ENCODE results near the gene HENMT1. TPM values are rescaled to one million over a fixed set of nuclear protein-coding genes. Genes with fewer than 3 reads are reported as not detected.

Gene HENMT1
- total RNA-seq, 1 experiment from 2014 or later, result 11.0 TPM

DNA sequence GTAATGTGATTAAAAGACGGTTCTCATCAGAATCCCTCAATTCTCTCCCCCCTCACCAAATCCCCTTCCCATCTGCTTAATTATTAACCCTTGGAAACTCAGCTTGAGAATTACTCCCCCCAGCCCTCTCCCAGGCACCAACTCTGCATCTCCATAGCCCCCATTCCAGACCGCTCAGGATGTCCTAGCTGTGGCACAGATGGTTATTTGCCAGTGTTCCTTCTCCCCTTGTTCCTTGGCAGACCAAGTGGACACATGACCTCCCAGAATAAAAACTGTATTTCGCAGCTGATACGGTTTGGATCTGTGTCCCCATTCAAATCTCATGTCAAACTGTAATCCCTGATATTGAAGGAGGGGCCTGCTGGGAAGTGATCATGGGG, 14.6 kb downstream of the HENMT1 start:
- Histone ChIP-seq H3K4me3 (ENCODE audit: low read depth, low read length, poor library complexity, severe bottlenecking) (no peak overlapping the region), H3K27me3 (replicated peaks; ENCODE audit: insufficient read depth, low read depth, low read length, poor library complexity) (no peaks in the 10 kb centered on the region), H3K36me3 (ENCODE audit: insufficient read depth, low read length, poor library complexity, severe bottlenecking) (no peaks in the 10 kb centered on the region), H3K4me1 (ENCODE audit: insufficient read depth, low read length, poor library complexity, severe bottlenecking) (peaks cover 8% of the 10 kb centered on the region), H3K9me3 (ENCODE audit: low read depth, low read length, poor library complexity, severe bottlenecking) (no peaks in the 10 kb centered on the region), H3K27ac (ENCODE audit: low read depth, low read length, poor library complexity, severe bottlenecking) (peak overlapping the region; percentile 74)
- TF ChIP-seq, protein P1, sequence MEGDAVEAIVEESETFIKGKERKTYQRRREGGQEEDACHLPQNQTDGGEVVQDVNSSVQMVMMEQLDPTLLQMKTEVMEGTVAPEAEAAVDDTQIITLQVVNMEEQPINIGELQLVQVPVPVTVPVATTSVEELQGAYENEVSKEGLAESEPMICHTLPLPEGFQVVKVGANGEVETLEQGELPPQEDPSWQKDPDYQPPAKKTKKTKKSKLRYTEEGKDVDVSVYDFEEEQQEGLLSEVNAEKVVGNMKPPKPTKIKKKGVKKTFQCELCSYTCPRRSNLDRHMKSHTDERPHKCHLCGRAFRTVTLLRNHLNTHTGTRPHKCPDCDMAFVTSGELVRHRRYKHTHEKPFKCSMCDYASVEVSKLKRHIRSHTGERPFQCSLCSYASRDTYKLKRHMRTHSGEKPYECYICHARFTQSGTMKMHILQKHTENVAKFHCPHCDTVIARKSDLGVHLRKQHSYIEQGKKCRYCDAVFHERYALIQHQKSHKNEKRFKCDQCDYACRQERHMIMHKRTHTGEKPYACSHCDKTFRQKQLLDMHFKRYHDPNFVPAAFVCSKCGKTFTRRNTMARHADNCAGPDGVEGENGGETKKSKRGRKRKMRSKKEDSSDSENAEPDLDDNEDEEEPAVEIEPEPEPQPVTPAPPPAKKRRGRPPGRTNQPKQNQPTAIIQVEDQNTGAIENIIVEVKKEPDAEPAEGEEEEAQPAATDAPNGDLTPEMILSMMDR (conservative IDR thresholded peaks at IDR 0.05; ENCODE audit: low read depth, low read length), result no peak
- no peak for TF ChIP-seq EZH2 (IDR thresholded peaks at IDR 0.05; ENCODE audit: borderline replicate concordance, low read depth, low read length, poor library complexity, severe bottlenecking)
- no peak for DNase-seq (ENCODE audit: low spot score)
- CTCF ChIA-PET, result no interaction called here
- no TSS peak for BruUV-seq (replicated peaks)
- intact Hi-C loops (cut with micrococcal nuclease; ENCODE audit: unreplicated experiment), result loop anchor here (10.0 kb wide), 1 partner anchor 861 kb away; no protein-coding TSS in a partner anchor
- POLR2A ChIA-PET (ENCODE audit: low non-redundant PET), result no interaction called here

DNA sequence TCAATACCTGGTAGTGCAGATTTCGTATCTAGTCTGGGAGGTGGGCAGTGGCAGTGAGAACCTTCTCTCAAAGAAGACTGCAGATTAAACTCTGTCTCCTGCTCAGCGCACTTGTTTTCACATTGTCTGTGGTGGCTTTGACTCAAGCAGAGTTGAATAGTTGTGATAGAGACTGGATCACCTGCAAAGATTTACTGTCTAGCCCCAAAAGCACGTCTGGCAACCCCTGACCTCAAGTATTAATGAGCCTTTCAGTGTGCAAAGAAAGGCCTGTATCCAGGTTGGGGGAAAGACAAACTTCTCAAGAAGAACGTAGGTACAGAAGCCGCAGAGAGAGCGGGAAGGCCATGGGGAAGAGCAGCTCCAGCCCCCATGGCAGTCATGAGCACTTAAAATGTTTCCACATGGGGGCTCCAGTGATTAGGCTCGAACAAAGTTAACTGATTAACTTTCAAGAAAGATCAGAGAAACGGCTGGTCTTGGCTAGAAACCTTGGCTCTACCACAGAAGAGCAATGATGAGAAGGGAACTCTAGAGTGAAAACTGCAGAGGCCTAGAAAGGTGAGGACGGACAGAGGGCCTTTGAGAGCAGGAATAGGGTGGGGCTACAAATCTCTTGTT, 15.2 kb downstream of the HENMT1 start:
- no peaks in the 10 kb centered on the region for H3K36me3 ChIP-seq (ENCODE audit: insufficient read depth, low read length, poor library complexity, severe bottlenecking)
- CTCF ChIA-PET, result no interaction called here
- no peak overlapping the region for H3K4me3 ChIP-seq (ENCODE audit: low read depth, low read length, poor library complexity, severe bottlenecking)
- POLR2A ChIA-PET (ENCODE audit: low non-redundant PET), result no interaction called here
- no peak for TF ChIP-seq EZH2 (IDR thresholded peaks at IDR 0.05; ENCODE audit: borderline replicate concordance, low read depth, low read length, poor library complexity, severe bottlenecking)
- TF ChIP-seq, protein P1 (conservative IDR thresholded peaks at IDR 0.05; ENCODE audit: low read depth, low read length), result peak; percentile 29
- intact Hi-C loops (cut with micrococcal nuclease; ENCODE audit: unreplicated experiment), result loop anchor here (10.0 kb wide), 1 partner anchor 861 kb away; no protein-coding TSS in a partner anchor
- no TSS peak for BruUV-seq (replicated peaks)
- H3K27ac ChIP-seq (ENCODE audit: low read depth, low read length, poor library complexity, severe bottlenecking), result no peak overlapping the region
- no peaks in the 10 kb centered on the region for H3K27me3 ChIP-seq (replicated peaks; ENCODE audit: insufficient read depth, low read depth, low read length, poor library complexity)
- H3K4me1 ChIP-seq (ENCODE audit: insufficient read depth, low read length, poor library complexity, severe bottlenecking), result peaks cover 8% of the 10 kb centered on the region
- no peaks in the 10 kb centered on the region for H3K9me3 ChIP-seq (ENCODE audit: low read depth, low read length, poor library complexity, severe bottlenecking)
- no peak for DNase-seq (ENCODE audit: low spot score)

DNA sequence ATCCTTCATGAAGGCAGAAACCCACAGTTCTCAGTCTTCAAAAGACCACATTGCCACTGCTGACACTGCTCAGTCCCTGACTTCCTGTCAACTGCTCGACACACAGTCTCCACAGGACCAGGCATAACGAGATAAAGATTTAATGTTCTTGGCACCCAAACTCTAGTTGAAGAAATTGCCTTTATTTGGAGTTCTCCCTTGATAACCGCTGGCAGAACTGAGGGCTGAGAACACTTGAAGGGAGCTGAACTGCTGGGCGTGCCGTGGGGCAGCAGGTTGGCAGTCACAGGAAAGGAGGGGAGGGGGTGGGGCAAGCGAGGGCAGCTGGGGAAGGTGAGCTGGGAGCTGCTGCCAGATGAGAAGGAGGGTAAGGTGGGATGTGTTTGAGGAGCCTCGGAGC, 15.9 kb downstream of the HENMT1 start:
- no peak for TF ChIP-seq EZH2 (IDR thresholded peaks at IDR 0.05; ENCODE audit: borderline replicate concordance, low read depth, low read length, poor library complexity, severe bottlenecking)
- TF ChIP-seq, protein P1 (conservative IDR thresholded peaks at IDR 0.05; ENCODE audit: low read depth, low read length), result no peak
- H3K4me1 ChIP-seq (ENCODE audit: insufficient read depth, low read length, poor library complexity, severe bottlenecking), result peaks cover 8% of the 10 kb centered on the region
- H3K9me3 ChIP-seq (ENCODE audit: low read depth, low read length, poor library complexity, severe bottlenecking), result no peaks in the 10 kb centered on the region
- no peaks in the 10 kb centered on the region for H3K36me3 ChIP-seq (ENCODE audit: insufficient read depth, low read length, poor library complexity, severe bottlenecking)
- no peak for DNase-seq (ENCODE audit: low spot score)
- intact Hi-C loops (cut with micrococcal nuclease; ENCODE audit: unreplicated experiment), result loop anchor here (5.0 to 10.0 kb wide), 4 partner anchors 53 to 860 kb away; partner anchors contain the start of gene EEIG2
- BruUV-seq (replicated peaks), result no TSS peak
- no peaks in the 10 kb centered on the region for H3K27me3 ChIP-seq (replicated peaks; ENCODE audit: insufficient read depth, low read depth, low read length, poor library complexity)
- no peak overlapping the region for H3K27ac ChIP-seq (ENCODE audit: low read depth, low read length, poor library complexity, severe bottlenecking)
- ChIA-PET CTCF (interaction anchor here (2.5 kb wide), 1 partner anchor 133 kb away, joined by 31 read pairs; no protein-coding TSS in a partner anchor), POLR2A (ENCODE audit: low non-redundant PET) (no interaction called here)
- no peak overlapping the region for H3K4me3 ChIP-seq (ENCODE audit: low read depth, low read length, poor library complexity, severe bottlenecking)
